MM.1S (cell line): ENCODE measurements around the gene PDE1C.

Source experiments
- DNase-seq: peaks from one replicate; pipeline ENCODE4 v3.0.0-alpha.2; 2015
- H2AFZ ChIP-seq: fragments of 300-600 bp; sonication (generic); 2 replicates; pipeline ENCODE4 v1.6.0; 2016; ENCODE audit warnings: antibody characterized with exemption, low read length
- H3F3A ChIP-seq: fragments of 300-600 bp; sonication (generic); 2 replicates; pipeline ENCODE4 v1.6.1; 2016; ENCODE audit warnings: mild to moderate bottlenecking, antibody characterized with exemption, low read length, moderate library complexity, mixed read lengths; ENCODE audit not compliant: insufficient read depth
- H3K27ac ChIP-seq: fragments of 300-600 bp; sonication (generic); 2 replicates; pipeline ENCODE4 v1.5.1; 2016; ENCODE audit warnings: mild to moderate bottlenecking, low read length
- H3K27me3 ChIP-seq: fragments of 300-600 bp; sonication (generic); replicated peaks from 2 replicates; pipeline ENCODE4 v1.6.0; 2016; ENCODE audit warnings: low read length; ENCODE audit not compliant: insufficient read depth
- H3K36me3 ChIP-seq: fragments of 300-600 bp; sonication (generic); replicated peaks from 2 replicates; pipeline ENCODE4 v1.6.1; 2016; ENCODE audit warnings: mild to moderate bottlenecking, low read length, mixed read lengths; ENCODE audit not compliant: insufficient read depth
- H3K4me1 ChIP-seq: fragments of 300-600 bp; sonication (generic); 2 replicates; pipeline ENCODE4 v1.6.1; 2016; ENCODE audit warnings: low read length, mixed read lengths
- H3K4me2 ChIP-seq: fragments of 300-600 bp; sonication (generic); 2 replicates; pipeline ENCODE4 v1.6.0; 2016; ENCODE audit warnings: low read depth, low read length
- H3K4me3 ChIP-seq: fragments of 300-600 bp; sonication (generic); 2 replicates; pipeline ENCODE4 v1.5.1; 2016; ENCODE audit warnings: low read length, mixed read lengths
- H3K79me2 ChIP-seq: fragments of 300-600 bp; sonication (generic); 2 replicates; pipeline ENCODE4 v1.6.1; 2016; ENCODE audit warnings: mixed run types, low read length, mixed read lengths
- H3K9ac ChIP-seq: fragments of 300-600 bp; sonication (generic); 2 replicates; pipeline ENCODE4 v1.6.1; 2016; ENCODE audit warnings: low read length, mixed read lengths
- H3K9me2 ChIP-seq: fragments of 300-600 bp; sonication (generic); replicated peaks from 2 replicates; pipeline ENCODE4 v1.6.1; 2016; ENCODE audit warnings: mild to moderate bottlenecking, low read length, mixed read lengths; ENCODE audit not compliant: insufficient read depth
- H3K9me3 ChIP-seq: fragments of 300-600 bp; sonication (generic); replicated peaks from 2 replicates; pipeline ENCODE4 v1.6.1; 2016; ENCODE audit warnings: mild to moderate bottlenecking, low read length, mixed read lengths; ENCODE audit not compliant: insufficient read depth
- H4K20me1 ChIP-seq: fragments of 300-600 bp; sonication (generic); 2 replicates; pipeline ENCODE4 v1.6.1; 2016; ENCODE audit warnings: mild to moderate bottlenecking, low read length, moderate library complexity, mixed read lengths; ENCODE audit not compliant: insufficient read depth
- EZH2 ChIP-seq: fragments of 300-600 bp; sonication (generic); optimal IDR thresholded peaks from 2 replicates; pipeline ENCODE3; 2017; ENCODE audit warnings: low read depth, mild to moderate bottlenecking, antibody characterized with exemption, low read length, mixed read lengths
- EZH2phosphoT487 ChIP-seq: fragments of 300-600 bp; sonication (generic); IDR thresholded peaks from 2 replicates; pipeline ENCODE4 v1.6.1; 2018; ENCODE audit warnings: antibody characterized with exemption, low read length
- TF ChIP-seq, protein P1 (sequence below): fragments of 300-600 bp; sonication (generic); IDR thresholded peaks from 2 replicates; pipeline ENCODE4 v1.5.1; 2016; ENCODE audit warnings: antibody characterized with exemption, low read length, mixed read lengths

The PDE1C gene

DNA sequence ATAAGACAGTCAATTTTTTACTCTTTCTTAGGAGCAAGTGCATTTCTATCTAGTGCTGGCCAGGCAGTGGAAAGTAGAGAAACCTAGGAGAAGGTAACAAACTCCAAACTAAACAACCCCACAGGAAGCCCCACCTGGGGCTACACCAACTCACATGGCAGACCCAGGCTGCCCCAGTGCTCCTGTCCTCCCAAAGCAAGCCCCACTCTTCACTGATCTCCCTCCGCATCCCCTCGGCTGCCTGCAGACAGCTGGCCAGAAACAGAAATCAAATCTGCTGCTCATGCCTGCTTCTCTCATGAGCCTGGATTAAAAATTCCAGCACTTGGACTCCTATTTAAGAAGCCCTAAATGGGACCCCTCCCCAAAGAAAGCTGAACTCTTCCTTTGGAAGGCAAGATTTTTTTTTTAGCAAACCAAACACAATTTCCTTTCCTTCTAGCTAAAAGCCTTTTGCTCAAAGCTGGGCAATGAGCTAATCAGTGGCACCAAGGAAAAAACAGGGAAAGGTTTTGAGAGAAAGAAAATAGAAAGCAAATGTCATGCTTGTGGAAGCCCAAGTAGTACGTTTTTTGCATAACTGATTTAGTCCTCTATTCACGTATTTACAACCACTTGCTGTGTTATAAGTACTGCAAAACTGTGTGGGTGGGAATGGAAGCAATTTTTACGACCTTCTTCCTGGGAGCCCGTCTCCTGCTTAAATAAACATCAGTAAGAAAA lies 10.8 kb downstream of the PDE1C start:
- Histone ChIP-seq H3K36me3 (no peaks in the 10 kb centered on the region), H3F3A (no peaks in the 10 kb centered on the region), H3K4me1 (no peaks in the 10 kb centered on the region), H3K9ac (no peak overlapping the region), H3K27ac (no peak overlapping the region), H2AFZ (no peak overlapping the region), H3K27me3 (no peaks in the 10 kb centered on the region), H3K4me2 (no peak overlapping the region), H4K20me1 (no peaks in the 10 kb centered on the region), H3K9me2 (no peaks in the 10 kb centered on the region), H3K4me3 (no peak overlapping the region), H3K9me3 (no peaks in the 10 kb centered on the region), H3K79me2 (no peaks in the 10 kb centered on the region)
- TF ChIP-seq EZH2phosphoT487 (no peak), EZH2 (no peak)
- TF ChIP-seq, protein P1, sequence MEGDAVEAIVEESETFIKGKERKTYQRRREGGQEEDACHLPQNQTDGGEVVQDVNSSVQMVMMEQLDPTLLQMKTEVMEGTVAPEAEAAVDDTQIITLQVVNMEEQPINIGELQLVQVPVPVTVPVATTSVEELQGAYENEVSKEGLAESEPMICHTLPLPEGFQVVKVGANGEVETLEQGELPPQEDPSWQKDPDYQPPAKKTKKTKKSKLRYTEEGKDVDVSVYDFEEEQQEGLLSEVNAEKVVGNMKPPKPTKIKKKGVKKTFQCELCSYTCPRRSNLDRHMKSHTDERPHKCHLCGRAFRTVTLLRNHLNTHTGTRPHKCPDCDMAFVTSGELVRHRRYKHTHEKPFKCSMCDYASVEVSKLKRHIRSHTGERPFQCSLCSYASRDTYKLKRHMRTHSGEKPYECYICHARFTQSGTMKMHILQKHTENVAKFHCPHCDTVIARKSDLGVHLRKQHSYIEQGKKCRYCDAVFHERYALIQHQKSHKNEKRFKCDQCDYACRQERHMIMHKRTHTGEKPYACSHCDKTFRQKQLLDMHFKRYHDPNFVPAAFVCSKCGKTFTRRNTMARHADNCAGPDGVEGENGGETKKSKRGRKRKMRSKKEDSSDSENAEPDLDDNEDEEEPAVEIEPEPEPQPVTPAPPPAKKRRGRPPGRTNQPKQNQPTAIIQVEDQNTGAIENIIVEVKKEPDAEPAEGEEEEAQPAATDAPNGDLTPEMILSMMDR, result no peak
- no peak for DNase-seq

DNA sequence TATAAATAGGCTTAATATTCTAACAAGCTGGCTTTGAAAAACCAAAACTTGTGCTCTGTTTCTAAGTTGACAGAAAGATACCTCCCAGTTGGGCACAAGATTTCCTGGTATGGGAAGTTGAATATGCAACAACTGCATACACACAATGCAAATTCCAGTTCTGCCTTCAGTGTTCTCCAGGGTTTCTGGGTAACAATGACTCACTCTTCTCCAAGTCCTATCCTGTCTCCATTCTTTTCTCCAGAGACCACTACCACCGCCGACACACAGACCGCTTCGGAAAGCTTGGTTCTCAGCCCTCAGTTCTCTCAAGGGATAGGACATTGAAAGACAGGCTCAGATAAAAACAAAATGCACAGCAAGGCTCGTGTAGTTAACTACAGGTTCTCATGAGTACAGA lies 12.2 kb downstream of the PDE1C start:
- DNase-seq, result no peak
- no peak overlapping the region for H3K4me3 ChIP-seq
- H3K4me1 ChIP-seq, result no peaks in the 10 kb centered on the region
- H3K36me3 ChIP-seq, result no peaks in the 10 kb centered on the region
- H3K79me2 ChIP-seq, result no peaks in the 10 kb centered on the region
- H3K27ac ChIP-seq, result no peak overlapping the region
- no peak overlapping the region for H3K9ac ChIP-seq
- H2AFZ ChIP-seq, result no peak overlapping the region
- H3K9me3 ChIP-seq, result no peaks in the 10 kb centered on the region
- no peaks in the 10 kb centered on the region for H3K27me3 ChIP-seq
- TF ChIP-seq, protein P1, result no peak
- TF ChIP-seq EZH2 (no peak), EZH2phosphoT487 (no peak)
- H4K20me1 ChIP-seq, result no peaks in the 10 kb centered on the region
- H3K9me2 ChIP-seq, result no peaks in the 10 kb centered on the region
- H3F3A ChIP-seq, result no peaks in the 10 kb centered on the region
- H3K4me2 ChIP-seq, result no peak overlapping the region

DNA sequence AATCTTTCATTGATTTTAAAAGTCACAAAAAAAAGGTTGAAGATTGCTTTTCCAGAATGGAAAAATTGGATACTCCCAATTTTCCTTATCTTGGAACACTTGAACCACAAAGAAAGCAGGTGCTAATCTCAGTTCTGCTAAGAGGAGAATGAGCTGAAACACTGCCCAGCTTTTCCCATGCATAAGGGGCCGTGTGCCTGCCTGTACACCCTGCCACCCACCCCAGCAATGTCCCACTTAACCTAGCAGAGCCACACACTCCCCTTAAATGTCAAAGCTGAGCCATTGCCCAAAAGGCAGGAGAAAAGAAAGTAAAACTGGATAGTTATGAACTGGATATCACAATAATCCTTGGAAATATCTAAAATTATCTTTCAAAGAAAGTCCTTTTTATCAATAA lies 13.4 kb downstream of the PDE1C start:
- H3F3A ChIP-seq, result no peaks in the 10 kb centered on the region
- no peak overlapping the region for H2AFZ ChIP-seq
- no peaks in the 10 kb centered on the region for H3K79me2 ChIP-seq

More for the DNA sequence above, 13.4 kb downstream of the PDE1C start:
- Histone ChIP-seq H3K4me3 (no peak overlapping the region), H3K9ac (no peak overlapping the region), H3K4me1 (no peaks in the 10 kb centered on the region), H3K27ac (no peak overlapping the region), H3K9me3 (no peaks in the 10 kb centered on the region), H3K36me3 (no peaks in the 10 kb centered on the region), H3K9me2 (no peaks in the 10 kb centered on the region), H3K27me3 (no peaks in the 10 kb centered on the region), H4K20me1 (no peaks in the 10 kb centered on the region), H3K4me2 (no peak overlapping the region)
- DNase-seq, result no peak
- TF ChIP-seq, protein P1, result no peak
- TF ChIP-seq EZH2phosphoT487 (no peak), EZH2 (no peak)
